HCT116 (cell line): Measurements from ENCODE around the gene ING3. TPM values are rescaled to one million over a fixed set of nuclear protein-coding genes. Genes with fewer than 3 reads are reported as not detected.

ENCODE experiments used
- ATAC-seq: fragments of 200-7000 bp; cut with Tn5 transposase; 2 replicates; pipeline ENCODE4 v1.9.1; 2020; ENCODE audit warnings: mild to moderate bottlenecking, moderate library complexity
- BruUV-seq: library from RNA; stranded (reverse); fragments of 400-500 nt; replicated peaks from 2 replicates; lab custom pipeline; 2021; lab: Mats Ljungman, UMichigan
- CTCF ChIA-PET: fragments of 300-600 bp; sonication (Branson Sonifier 250); formaldehyde crosslinking; loops from one replicate; lab custom pipeline; 2021; ENCODE audit warnings: antibody characterized with exemption; lab: Charles Lee
- POLR2A ChIA-PET: fragments of 300-600, 350-600 bp; sonication (Branson Sonifier 250); formaldehyde crosslinking; loops from one replicate; lab custom pipeline; 2021; ENCODE audit warnings: antibody characterized with exemption; lab: Charles Lee
- RAD21 ChIA-PET, 2 experiments: fragments of 300-600 bp; sonication (Branson Sonifier 250); formaldehyde crosslinking; loops; one replicate each; lab custom pipeline; 2023; ENCODE audit warnings: low total read pairs in 2 of 2; ENCODE audit not compliant: uncharacterized antibody in 2 of 2, unreplicated experiment in 2 of 2, low non-redundant PET in 1 of 2; lab: Charles Lee
- DNase-seq: peaks from one replicate; pipeline ENCODE4 v3.0.0-alpha.2; 2010; ENCODE audit warnings: low read depth, low spot score
- H2AFZ ChIP-seq: fragments of 200-600 bp; shearing (Covaris generic), sonication (generic); 2 replicates; pipeline ENCODE4 v1.6.1; 2017; ENCODE audit warnings: low read depth, mixed run types, mixed read lengths, antibody characterized with exemption, low read length; ENCODE audit not compliant: poor library complexity, severe bottlenecking
- H3K27ac ChIP-seq: 2 replicates; pipeline ENCODE4 v1.5.1; 2012; ENCODE audit warnings: low read depth, low read length
- H3K27me3 ChIP-seq: fragments of 200-600 bp; sonication (generic); 2 replicates; pipeline ENCODE4 v1.6.1; 2016; ENCODE audit warnings: mixed run types, low read length, mixed read lengths; ENCODE audit not compliant: insufficient read depth
- H3K36me3 ChIP-seq, 2 experiments: fragments of 200-500 bp in 1 of 2; fragments of 200-600 bp in 1 of 2; sonication (Bioruptor generic) in 1 of 2; sonication (generic) in 1 of 2; 2 replicates each; pipeline versions ENCODE4 v1.5.1 to v1.6.1; 2014 to 2016; ENCODE audit warnings: low read length in 2 of 2, inconsistent platforms in 1 of 2, mixed read lengths in 1 of 2, mixed run types in 1 of 2; ENCODE audit not compliant: insufficient read depth in 2 of 2, control insufficient read depth in 1 of 2
- H3K4me1 ChIP-seq, 2 experiments: fragments of 200-600 bp in 1 of 2; sonication (generic) in 1 of 2; 2 replicates each; pipeline versions ENCODE4 v1.5.1 to v1.6.1; 2012 to 2017; ENCODE audit warnings: low read length in 2 of 2, inconsistent platforms in 1 of 2, mild to moderate bottlenecking in 1 of 2, mixed read lengths in 1 of 2, mixed run types in 1 of 2, moderate library complexity in 1 of 2; ENCODE audit not compliant: insufficient read depth in 2 of 2, control insufficient read depth in 1 of 2
- H3K4me2 ChIP-seq: fragments of 200-600 bp; sonication (generic); 2 replicates; pipeline ENCODE4 v1.6.1; 2017; ENCODE audit warnings: mixed run types, low read length, mixed read lengths
- H3K4me3 ChIP-seq, 2 experiments: fragments of 200-600 bp in 1 of 2; sonication (generic) in 1 of 2; replicated peaks in 1 of 2; 2 replicates each; pipeline ENCODE4 v1.5.1; 2011 to 2016; ENCODE audit warnings: low read length in 2 of 2, control low read depth in 1 of 2, low read depth in 1 of 2, mild to moderate bottlenecking in 1 of 2, mixed read lengths in 1 of 2, mixed run types in 1 of 2
- H3K79me2 ChIP-seq: fragments of 200-600 bp; sonication (generic); 2 replicates; pipeline ENCODE4 v1.6.1; 2017; ENCODE audit warnings: mild to moderate bottlenecking, mixed run types, low read length, moderate library complexity, mixed read lengths; ENCODE audit not compliant: insufficient read depth
- H3K9ac ChIP-seq: fragments of 200-600 bp; sonication (generic); 2 replicates; pipeline ENCODE4 v1.6.1; 2016; ENCODE audit warnings: low read length, mixed read lengths
- H3K9me2 ChIP-seq: fragments of 200-600 bp; sonication (generic), shearing (Covaris generic); 2 replicates; pipeline ENCODE4 v1.6.1; 2017; ENCODE audit warnings: mixed run types, mild to moderate bottlenecking, moderate library complexity; ENCODE audit not compliant: insufficient read depth
- H3K9me3 ChIP-seq, 2 experiments: fragments of 200-500 bp in 1 of 2; fragments of 200-600 bp in 1 of 2; sonication (Bioruptor generic) in 1 of 2; sonication (generic) in 1 of 2; 2 replicates each; pipeline ENCODE4 v1.6.1; 2014 to 2017; ENCODE audit warnings: low read length in 2 of 2, mixed read lengths in 2 of 2, inconsistent platforms in 1 of 2, low read depth in 1 of 2, mild to moderate bottlenecking in 1 of 2, mixed run types in 1 of 2, moderate library complexity in 1 of 2; ENCODE audit not compliant: control insufficient read depth in 1 of 2, insufficient read depth in 1 of 2
- H4K20me1 ChIP-seq: fragments of 200-600 bp; sonication (generic), shearing (Covaris generic); 2 replicates; pipeline ENCODE4 v1.6.1; 2017; ENCODE audit warnings: mixed run types, mild to moderate bottlenecking, moderate library complexity; ENCODE audit not compliant: insufficient read depth
- CEBPB ChIP-seq: IDR thresholded peaks from 2 replicates; pipeline ENCODE4 v1.6.1; 2012; ENCODE audit warnings: low read depth
- EGR1 ChIP-seq: IDR thresholded peaks from 2 replicates; pipeline ENCODE4 v1.6.1; 2012; ENCODE audit warnings: low read depth
- ELF1 ChIP-seq: IDR thresholded peaks from 2 replicates; pipeline ENCODE4 v1.6.1; 2012; ENCODE audit warnings: low read depth, borderline replicate concordance
- FOSL1 ChIP-seq: IDR thresholded peaks from 2 replicates; pipeline ENCODE4 v1.6.1; 2012; ENCODE audit warnings: low read depth
- POLR2A ChIP-seq: IDR thresholded peaks from 2 replicates; pipeline ENCODE4 v1.7.0; 2011; ENCODE audit warnings: borderline replicate concordance; ENCODE audit not compliant: insufficient read depth, insufficient read length; ENCODE audit errors: extremely low read depth
- POLR2AphosphoS5 ChIP-seq: IDR thresholded peaks from 2 replicates; pipeline ENCODE4 v1.6.1; 2011; ENCODE audit warnings: mild to moderate bottlenecking, low read depth, low read length, moderate library complexity
- REST ChIP-seq: IDR thresholded peaks from 2 replicates; pipeline ENCODE4 v1.6.1; 2012; ENCODE audit warnings: low read depth
- intact Hi-C: fragments of 100-400 bp; cut with micrococcal nuclease; formaldehyde crosslinking; loops from 2 replicates; pipeline ENCODE4 v1.10.0; 2022
- total RNA-seq: library from RNA; stranded (reverse); gene quantifications from one replicate; pipeline ENCODE4 v1.2.1, GENCODE V29; 2021; ENCODE audit not compliant: unreplicated experiment

Gene ING3
- total RNA-seq, 1 experiment from 2014 or later: 16.2 TPM

- DNase-seq (no peak), ATAC-seq (no peak)
- no peaks in the 10 kb centered on the region for H3K4me1 ChIP-seq
- no peak overlapping the region for H2AFZ ChIP-seq
- H3K36me3 ChIP-seq: no peaks in the 10 kb centered on the region
- ChIA-PET POLR2A (no interaction called here), CTCF (no interaction called here), RAD21 (no interaction called here)
- H3K9me2 ChIP-seq: no peaks in the 10 kb centered on the region
- H3K27ac ChIP-seq: no peak overlapping the region
- no peak overlapping the region for H3K4me3 ChIP-seq
- no peaks in the 10 kb centered on the region for H4K20me1 ChIP-seq
- TF ChIP-seq REST: no peak
- no peak for TF ChIP-seq FOSL1
- no peak for TF ChIP-seq CEBPB
- no peak for TF ChIP-seq ELF1
- no peak for TF ChIP-seq POLR2AphosphoS5
- intact Hi-C loops: no loop called here
- H3K27me3 ChIP-seq: no peaks in the 10 kb centered on the region
- no TSS peak for BruUV-seq
- no peaks in the 10 kb centered on the region for H3K79me2 ChIP-seq
- H3K9me3 ChIP-seq: no peaks in the 10 kb centered on the region
- H3K4me2 ChIP-seq: no peak overlapping the region
- no peak overlapping the region for H3K9ac ChIP-seq
Measured at GRCh38 chr7:121024611-121025010, 74.0 kb downstream of the ING3 start.

GRCh38 chr7:121026159-121026558 is 75.6 kb downstream of the ING3 start:
- TF ChIP-seq EGR1 (no peak), POLR2A (no peak)
- Histone ChIP-seq H3K4me1 (no peaks in the 10 kb centered on the region), H2AFZ (no peak overlapping the region), H3K36me3 (no peaks in the 10 kb centered on the region), H3K9me2 (no peaks in the 10 kb centered on the region), H3K27ac (no peak overlapping the region), H3K27me3 (no peaks in the 10 kb centered on the region), H3K4me3 (no peak overlapping the region), H3K9ac (no peak overlapping the region), H4K20me1 (no peaks in the 10 kb centered on the region), H3K79me2 (no peaks in the 10 kb centered on the region), H3K9me3 (no peaks in the 10 kb centered on the region), H3K4me2 (no peak overlapping the region)
- no peak for DNase-seq
- ChIA-PET POLR2A (no interaction called here), CTCF (no interaction called here), RAD21 (no interaction called here)
- intact Hi-C loops: no loop called here
- BruUV-seq: no TSS peak
- no peak for ATAC-seq
